Neural progenitor cell (in vitro differentiated cells): ENCODE data around the gene LDLRAD4.

ENCODE experiments used
- EZH2 ChIP-seq: fragments of 200-600 bp; sonication (generic); IDR thresholded peaks from 2 replicates; pipeline ENCODE4 v1.6.1; 2017; ENCODE audit warnings: antibody characterized with exemption, mild to moderate bottlenecking, moderate library complexity
- TF ChIP-seq, protein P1 (sequence below): fragments of 200-600 bp; sonication (generic); IDR thresholded peaks from 2 replicates; pipeline ENCODE4 v1.5.1; 2017; ENCODE audit warnings: antibody characterized with exemption, mild to moderate bottlenecking

DNA sequence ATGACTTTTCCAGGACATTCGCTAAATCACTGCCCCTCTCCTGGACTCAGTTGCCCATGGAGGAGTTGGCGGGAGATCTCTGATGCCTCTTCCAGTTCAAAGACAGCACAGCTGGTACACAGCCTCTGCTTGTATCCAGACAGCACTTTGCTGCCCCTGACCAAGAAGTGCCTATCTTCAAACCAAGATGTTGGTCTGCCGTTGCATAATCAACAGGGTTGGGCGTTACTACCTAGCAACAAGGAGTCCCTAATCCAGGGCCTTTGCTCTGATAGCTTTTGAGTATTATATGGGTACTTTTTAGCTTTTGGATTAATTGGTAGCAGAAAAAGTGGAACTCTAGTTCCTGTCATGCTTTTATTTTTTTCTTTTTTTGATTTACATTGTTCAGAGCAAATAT lies 341.2 kb downstream of the LDLRAD4 start:
- TF ChIP-seq, protein P1, sequence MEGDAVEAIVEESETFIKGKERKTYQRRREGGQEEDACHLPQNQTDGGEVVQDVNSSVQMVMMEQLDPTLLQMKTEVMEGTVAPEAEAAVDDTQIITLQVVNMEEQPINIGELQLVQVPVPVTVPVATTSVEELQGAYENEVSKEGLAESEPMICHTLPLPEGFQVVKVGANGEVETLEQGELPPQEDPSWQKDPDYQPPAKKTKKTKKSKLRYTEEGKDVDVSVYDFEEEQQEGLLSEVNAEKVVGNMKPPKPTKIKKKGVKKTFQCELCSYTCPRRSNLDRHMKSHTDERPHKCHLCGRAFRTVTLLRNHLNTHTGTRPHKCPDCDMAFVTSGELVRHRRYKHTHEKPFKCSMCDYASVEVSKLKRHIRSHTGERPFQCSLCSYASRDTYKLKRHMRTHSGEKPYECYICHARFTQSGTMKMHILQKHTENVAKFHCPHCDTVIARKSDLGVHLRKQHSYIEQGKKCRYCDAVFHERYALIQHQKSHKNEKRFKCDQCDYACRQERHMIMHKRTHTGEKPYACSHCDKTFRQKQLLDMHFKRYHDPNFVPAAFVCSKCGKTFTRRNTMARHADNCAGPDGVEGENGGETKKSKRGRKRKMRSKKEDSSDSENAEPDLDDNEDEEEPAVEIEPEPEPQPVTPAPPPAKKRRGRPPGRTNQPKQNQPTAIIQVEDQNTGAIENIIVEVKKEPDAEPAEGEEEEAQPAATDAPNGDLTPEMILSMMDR: no peak
- no peak for TF ChIP-seq EZH2
